Peyer's patch (tissue), 4 donors: Measurements from ENCODE around the gene MED16.

ENCODE experiments used
- POLR2A ChIP-seq, 2 donors: fragments of 450-650 bp; IDR thresholded peaks; one replicate each; pipeline ENCODE4 v1.5.1; 2017; ENCODE audit warnings: antibody characterized with exemption in 2 of 2, mild to moderate bottlenecking in 2 of 2, moderate library complexity in 2 of 2
- TF ChIP-seq, protein P1 (sequence below), 6 experiments: fragments of 450-650 bp in 4 of 6; fragments of 200-600 bp in 2 of 6; sonication (generic) in 1 of 6; IDR thresholded peaks; one replicate each; pipeline ENCODE4 v1.5.1; 2017 to 2019; ENCODE audit warnings: antibody characterized with exemption in 6 of 6, mild to moderate bottlenecking in 3 of 6, moderate library complexity in 1 of 6

DNA sequence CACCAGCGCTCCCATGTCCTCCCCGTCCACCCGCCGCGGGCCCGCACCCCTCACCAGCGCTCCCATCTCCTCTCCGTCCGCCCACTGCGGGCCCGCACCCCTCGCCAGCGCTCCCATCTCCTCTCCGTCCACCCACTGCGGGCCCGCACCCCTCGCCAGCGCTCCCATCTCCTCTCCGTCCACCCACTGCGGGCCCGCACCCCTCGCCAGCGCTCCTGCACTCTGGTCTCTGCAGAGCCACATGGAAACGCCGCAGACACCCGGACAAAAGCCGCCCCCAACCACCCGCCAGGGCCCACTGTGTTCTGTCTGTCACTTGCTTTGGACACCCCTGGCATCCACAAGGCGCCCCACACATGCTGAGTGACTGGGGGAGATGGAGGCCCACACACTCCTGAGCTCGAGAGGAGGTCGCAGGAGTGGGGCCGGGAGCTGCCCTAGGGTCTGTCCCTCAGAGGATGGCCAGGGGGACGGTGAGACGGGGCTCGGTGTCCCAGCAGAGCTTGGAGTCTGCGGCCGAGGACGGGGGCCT lies 26.2 kb downstream of the MED16 start:
- TF ChIP-seq, protein P1, sequence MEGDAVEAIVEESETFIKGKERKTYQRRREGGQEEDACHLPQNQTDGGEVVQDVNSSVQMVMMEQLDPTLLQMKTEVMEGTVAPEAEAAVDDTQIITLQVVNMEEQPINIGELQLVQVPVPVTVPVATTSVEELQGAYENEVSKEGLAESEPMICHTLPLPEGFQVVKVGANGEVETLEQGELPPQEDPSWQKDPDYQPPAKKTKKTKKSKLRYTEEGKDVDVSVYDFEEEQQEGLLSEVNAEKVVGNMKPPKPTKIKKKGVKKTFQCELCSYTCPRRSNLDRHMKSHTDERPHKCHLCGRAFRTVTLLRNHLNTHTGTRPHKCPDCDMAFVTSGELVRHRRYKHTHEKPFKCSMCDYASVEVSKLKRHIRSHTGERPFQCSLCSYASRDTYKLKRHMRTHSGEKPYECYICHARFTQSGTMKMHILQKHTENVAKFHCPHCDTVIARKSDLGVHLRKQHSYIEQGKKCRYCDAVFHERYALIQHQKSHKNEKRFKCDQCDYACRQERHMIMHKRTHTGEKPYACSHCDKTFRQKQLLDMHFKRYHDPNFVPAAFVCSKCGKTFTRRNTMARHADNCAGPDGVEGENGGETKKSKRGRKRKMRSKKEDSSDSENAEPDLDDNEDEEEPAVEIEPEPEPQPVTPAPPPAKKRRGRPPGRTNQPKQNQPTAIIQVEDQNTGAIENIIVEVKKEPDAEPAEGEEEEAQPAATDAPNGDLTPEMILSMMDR (IDR thresholded peaks at IDR 0.05), result no peak
- TF ChIP-seq POLR2A (IDR thresholded peaks at IDR 0.05), result no peak
